GM13977 (cell line): ENCODE data around the gene YARS2.

Experiments used
- DNase-seq: peaks from one replicate; pipeline ENCODE4 v3.0.0; 2012; ENCODE audit warnings: low spot score
- CTCF ChIP-seq: IDR thresholded peaks from 2 replicates; pipeline ENCODE4 v1.5.1; 2012; ENCODE audit warnings: mild to moderate bottlenecking, control low read depth; ENCODE audit not compliant: insufficient read depth; ENCODE audit errors: extremely low read depth, missing control alignments
- in situ Hi-C: fragments of 300-500 bp; cut with MboI; formaldehyde crosslinking; loops from one replicate; pipeline ENCODE4 v1.12.0; 2022; ENCODE audit warnings: low sequenced_read_pairs, low pct_unique_long_range_greater_than_20kb, mixed read lengths, inconsistent platforms; ENCODE audit not compliant: unreplicated experiment

The YARS2 gene

DNA sequence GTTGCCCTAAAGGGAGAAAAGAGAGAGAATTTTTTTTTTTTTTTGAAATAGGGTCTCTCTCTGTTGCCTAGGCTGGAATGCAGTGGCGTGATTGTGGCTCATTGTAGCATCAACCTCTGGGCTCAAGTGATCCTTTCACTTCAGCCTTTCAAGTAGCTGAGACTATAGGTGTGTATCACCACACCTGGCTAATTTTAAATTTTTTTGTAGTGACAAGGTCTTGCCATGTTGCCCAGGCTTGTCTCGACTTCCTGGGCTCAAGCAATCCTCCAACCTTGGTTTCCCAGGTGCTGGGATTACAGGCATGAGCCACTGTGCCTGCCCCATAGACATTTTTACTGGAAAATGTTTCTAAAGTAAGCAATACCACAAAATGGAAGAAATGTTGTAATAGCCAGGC lies 36.8 kb downstream of the YARS2 start:
- in situ Hi-C loops, result no loop called here

GRCh38 chr12:32714772-32715171 lies 40.9 kb downstream of the YARS2 start:
- no peak for TF ChIP-seq CTCF
- no peak for DNase-seq
- in situ Hi-C loops, result no loop called here

More for the DNA sequence above, 36.8 kb downstream of the YARS2 start:
- DNase-seq, result no peak
- TF ChIP-seq CTCF, result no peak

DNA sequence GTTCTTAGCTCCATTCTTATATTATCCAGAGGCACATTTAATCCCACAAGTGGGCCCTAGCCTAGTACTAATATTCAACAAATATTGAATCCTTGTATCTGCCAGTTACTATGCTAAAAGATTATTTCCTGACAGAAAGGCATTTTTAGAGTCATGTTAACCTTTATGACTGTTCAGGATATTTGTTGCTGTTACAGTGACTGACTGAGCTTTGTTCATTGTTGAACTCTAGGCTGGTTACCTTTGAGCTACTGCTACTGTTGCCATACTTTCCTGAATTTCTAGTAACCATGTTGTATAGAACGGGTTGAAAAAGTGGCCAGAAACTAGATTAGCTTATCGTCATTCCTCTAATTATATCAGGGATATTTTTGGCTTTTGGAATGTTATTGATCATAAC lies 46.8 kb downstream of the YARS2 start:
- no peak for DNase-seq
- in situ Hi-C loops, result no loop called here
- no peak for TF ChIP-seq CTCF

DNA sequence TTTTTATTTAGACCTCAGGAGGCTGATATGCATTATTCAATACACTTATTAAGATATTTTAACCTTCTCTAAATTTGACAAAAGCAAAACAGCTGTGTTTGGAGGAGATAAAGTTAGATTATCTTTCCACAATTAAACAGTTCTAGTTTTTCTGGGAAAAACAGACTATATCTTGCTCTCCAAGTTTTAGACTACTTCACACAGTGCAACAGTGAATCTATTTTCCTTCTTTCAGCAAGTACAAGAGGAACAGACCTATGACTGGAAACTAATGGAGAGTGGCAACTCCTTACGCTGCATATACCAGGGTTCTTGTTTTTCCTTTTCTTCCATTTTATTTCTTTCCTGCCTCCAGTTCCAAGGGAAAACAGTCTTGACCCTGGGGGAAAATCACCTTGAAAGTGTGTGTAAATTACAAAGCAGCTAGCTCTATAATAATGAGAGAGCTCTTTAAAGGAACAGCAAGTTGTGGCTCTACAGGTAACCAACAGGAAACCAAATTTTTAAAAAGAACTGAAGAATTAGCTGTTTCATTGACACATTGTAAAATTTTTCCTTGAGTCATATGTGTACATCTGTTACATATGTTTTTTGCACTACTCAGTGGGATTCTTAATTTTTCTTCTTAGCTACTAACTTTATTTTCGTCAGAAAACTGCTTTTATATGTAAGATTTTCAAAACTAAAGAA lies 49.2 kb downstream of the YARS2 start:
- in situ Hi-C loops, result no loop called here
- TF ChIP-seq CTCF, result no peak
- DNase-seq, result no peak

GRCh38 chr12:32705783-32706182 lies 49.9 kb downstream of the YARS2 start:
- no peak for TF ChIP-seq CTCF
- no peak for DNase-seq
- in situ Hi-C loops, result no loop called here

DNA sequence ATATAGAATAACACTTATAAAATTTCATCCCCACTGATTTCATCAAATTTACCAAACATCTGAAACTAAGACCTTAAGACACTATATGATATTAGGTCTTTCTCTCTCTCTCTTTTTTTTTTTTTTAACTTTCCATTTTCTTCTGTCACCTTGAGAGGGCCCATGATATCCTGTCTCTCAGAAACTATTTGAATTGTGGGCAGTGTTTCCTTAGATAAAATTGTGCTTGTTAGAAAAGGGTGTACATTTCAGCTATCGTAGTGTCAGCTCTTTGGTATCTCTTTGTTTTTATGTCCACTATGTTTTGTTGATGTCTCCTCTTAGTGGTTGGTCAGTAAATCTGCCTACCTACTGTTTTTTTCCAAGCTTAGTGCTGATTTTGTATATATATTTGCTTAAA lies 52.8 kb downstream of the YARS2 start:
- in situ Hi-C loops, result no loop called here
- no peak for TF ChIP-seq CTCF
- DNase-seq, result no peak
